H1 (cell line): ENCODE measurements around the gene PPP1R7. TPM values are rescaled to one million over a fixed set of nuclear protein-coding genes. Genes with fewer than 3 reads are reported as not detected.

Experiments
- CTCF ChIA-PET: fragments of 300-600 bp; sonication (Branson Sonifier 250); formaldehyde crosslinking; loops from one replicate; lab custom pipeline; 2021; ENCODE audit not compliant: partially characterized antibody; lab: Charles Lee
- POLR2A ChIA-PET: fragments of 300-600 bp; sonication (Branson Sonifier 250); formaldehyde crosslinking; loops from one replicate; lab custom pipeline; 2021; ENCODE audit warnings: inconsistent platforms; ENCODE audit not compliant: partially characterized antibody; lab: Charles Lee
- DNase-seq, 2 experiments: peaks; one replicate each; pipeline versions ENCODE4 v3.0.0 to v3.0.0-alpha.2; 2010 to 2022; ENCODE audit warnings: low spot score in 2 of 2, low read depth in 1 of 2, mixed read lengths in 1 of 2
- FAIRE-seq: peaks from 2 replicates; lab custom pipeline; 2011; peaks lifted over from hg19 to GRCh38; lab: Jason Lieb, UNC
- H2AFZ ChIP-seq: 2 replicates; pipeline ENCODE4 v1.8.1; 2012; ENCODE audit warnings: low read length, inconsistent platforms
- H2AK5ac ChIP-seq: 2 replicates; pipeline ENCODE4 v1.6.1; 2013; ENCODE audit warnings: low read depth, low read length
- H2BK120ac ChIP-seq: replicated peaks from 2 replicates; pipeline ENCODE3; 2013; ENCODE audit warnings: low read depth, low read length, inconsistent platforms
- H2BK12ac ChIP-seq: 2 replicates; pipeline ENCODE4 v1.6.1; 2013; ENCODE audit warnings: low read depth, low read length
- H2BK15ac ChIP-seq: 2 replicates; pipeline ENCODE4 v1.6.1; 2013; ENCODE audit warnings: low read length
- H2BK20ac ChIP-seq: 2 replicates; pipeline ENCODE4 v1.6.1; 2013; ENCODE audit warnings: low read length
- H2BK5ac ChIP-seq: 2 replicates; pipeline ENCODE4 v1.6.1; 2013; ENCODE audit warnings: low read depth, low read length
- H3K14ac ChIP-seq: 2 replicates; pipeline ENCODE4 v1.6.1; 2013; ENCODE audit warnings: inconsistent platforms; ENCODE audit not compliant: insufficient read length
- H3K18ac ChIP-seq: 2 replicates; pipeline ENCODE4 v1.6.1; 2013; ENCODE audit warnings: low read length; ENCODE audit errors: extremely low read depth
- H3K23ac ChIP-seq: 2 replicates; pipeline ENCODE4 v1.6.1; 2013; ENCODE audit warnings: inconsistent platforms; ENCODE audit not compliant: insufficient read length
- H3K23me2 ChIP-seq: 2 replicates; pipeline ENCODE4 v1.6.1; 2013; ENCODE audit warnings: low read depth, low read length
- H3K27ac ChIP-seq: 2 replicates; pipeline ENCODE4 v1.6.1; 2011; ENCODE audit warnings: low read depth, low read length, inconsistent platforms
- H3K27me3 ChIP-seq, 4 experiments: replicated peaks in 1 of 4; 1 replicate in 1 of 4; 2 replicates in 3 of 4; pipeline versions ENCODE4 v1.6.1 to v1.8.1; 2011 to 2013; ENCODE audit warnings: low read length in 3 of 4, mild to moderate bottlenecking in 3 of 4, inconsistent platforms in 2 of 4, mixed read lengths in 2 of 4, moderate library complexity in 1 of 4; ENCODE audit not compliant: control insufficient read depth in 3 of 4, insufficient read depth in 3 of 4; ENCODE audit errors: extremely low read depth in 1 of 4
- H3K36me3 ChIP-seq, 4 experiments: 2 replicates each; pipeline versions ENCODE4 v1.6.1 to v1.8.1; 2011 to 2013; ENCODE audit warnings: mild to moderate bottlenecking in 4 of 4, low read length in 3 of 4, moderate library complexity in 2 of 4, control low read depth in 1 of 4, inconsistent platforms in 1 of 4; ENCODE audit not compliant: insufficient read depth in 4 of 4, control insufficient read depth in 2 of 4
- H3K4ac ChIP-seq: replicated peaks from 2 replicates; pipeline ENCODE3; 2013; ENCODE audit warnings: low read length, low read depth, mixed read lengths, inconsistent platforms; ENCODE audit not compliant: insufficient read length
- H3K4me1 ChIP-seq, 4 experiments: replicated peaks in 1 of 4; 1 replicate in 1 of 4; 2 replicates in 3 of 4; pipeline versions ENCODE4 v1.6.1 to v1.8.1; 2011 to 2013; ENCODE audit warnings: low read length in 3 of 4, inconsistent platforms in 2 of 4, mixed read lengths in 1 of 4; ENCODE audit not compliant: insufficient read depth in 4 of 4, control insufficient read depth in 3 of 4
- H3K4me2 ChIP-seq, 2 experiments: 2 replicates each; pipeline versions ENCODE4 v1.6.1 to v1.8.1; 2011 to 2013; ENCODE audit warnings: low read depth in 2 of 2, low read length in 2 of 2, control low read depth in 1 of 2, inconsistent platforms in 1 of 2, mild to moderate bottlenecking in 1 of 2; ENCODE audit not compliant: insufficient read depth in 1 of 2
- H3K4me3 ChIP-seq, 4 experiments: fragments of 200-600, 300-600 bp in 1 of 4; sonication (generic), shearing (Covaris generic), sonication (Bioruptor Twin) in 1 of 4; 2 replicates each; pipeline versions ENCODE4 v1.5.1 to v1.8.1; 2011 to 2016; ENCODE audit warnings: low read length in 4 of 4, low read depth in 3 of 4, control low read depth in 2 of 4, inconsistent platforms in 2 of 4, mild to moderate bottlenecking in 2 of 4, mixed read lengths in 1 of 4, moderate library complexity in 1 of 4; ENCODE audit not compliant: insufficient read depth in 2 of 4; ENCODE audit errors: extremely low read depth in 1 of 4
- H3K56ac ChIP-seq: replicated peaks from 2 replicates; pipeline ENCODE3; 2013; ENCODE audit warnings: low read depth, mild to moderate bottlenecking, mixed read lengths, low read length, inconsistent platforms; ENCODE audit not compliant: insufficient read length
- H3K79me1 ChIP-seq: 2 replicates; pipeline ENCODE4 v1.6.1; 2013; ENCODE audit warnings: low read depth, low read length, control low read depth
- H3K79me2 ChIP-seq, 2 experiments: 2 replicates each; pipeline versions ENCODE4 v1.6.1 to v1.8.1; 2012 to 2013; ENCODE audit warnings: low read length in 2 of 2, mild to moderate bottlenecking in 2 of 2, inconsistent platforms in 1 of 2; ENCODE audit not compliant: insufficient read depth in 2 of 2, control insufficient read depth in 1 of 2
- H3K9ac ChIP-seq, 4 experiments: replicated peaks in 1 of 4; 1 replicate in 1 of 4; 2 replicates in 3 of 4; pipeline versions ENCODE4 v1.6.1 to v1.8.1; 2011 to 2013; ENCODE audit warnings: low read depth in 3 of 4, low read length in 3 of 4, control low read depth in 2 of 4, mild to moderate bottlenecking in 2 of 4, moderate library complexity in 2 of 4, inconsistent platforms in 1 of 4; ENCODE audit errors: extremely low read depth in 1 of 4
- H3K9me3 ChIP-seq, 2 experiments: 2 replicates each; pipeline versions ENCODE4 v1.6.1 to v1.8.1; 2012 to 2013; ENCODE audit warnings: mild to moderate bottlenecking in 2 of 2, moderate library complexity in 2 of 2, control low read depth in 1 of 2, inconsistent platforms in 1 of 2, low read depth in 1 of 2, low read length in 1 of 2, mixed read lengths in 1 of 2; ENCODE audit not compliant: insufficient read depth in 2 of 2
- H4K20me1 ChIP-seq, 2 experiments: replicated peaks in 1 of 2; 2 replicates each; pipeline versions ENCODE3 to v1.8.1; 2011 to 2013; ENCODE audit warnings: inconsistent platforms in 2 of 2, low read length in 2 of 2, mild to moderate bottlenecking in 1 of 2; ENCODE audit not compliant: insufficient read depth in 2 of 2, control insufficient read depth in 1 of 2
- H4K5ac ChIP-seq: 2 replicates; pipeline ENCODE4 v1.6.1; 2013; ENCODE audit warnings: low read length, low read depth, mixed read lengths, inconsistent platforms; ENCODE audit not compliant: insufficient read length
- H4K8ac ChIP-seq: 2 replicates; pipeline ENCODE4 v1.8.0; 2013; ENCODE audit warnings: mild to moderate bottlenecking, moderate library complexity, low read length, inconsistent platforms; ENCODE audit not compliant: insufficient read depth; ENCODE audit errors: extremely low read depth
- H4K91ac ChIP-seq: replicated peaks from 2 replicates; pipeline ENCODE3; 2013; ENCODE audit warnings: low read length, mixed read lengths, inconsistent platforms; ENCODE audit not compliant: insufficient read length
- BRCA1 ChIP-seq: IDR thresholded peaks from 2 replicates; pipeline ENCODE4 v1.6.1; 2012; ENCODE audit warnings: low read depth, low read length, improper control_type of control experiment
- CBX5 ChIP-seq: fragments of 300-800, 300-1000 bp; sonication (generic); IDR thresholded peaks from 2 replicates; pipeline ENCODE4 v1.7.1; 2016; ENCODE audit warnings: antibody characterized with exemption, low read length, low read depth
- EP300 ChIP-seq, 2 experiments: IDR thresholded peaks; 1 replicate in 1 of 2; 2 replicates in 1 of 2; pipeline ENCODE4 v1.6.1; 2011 to 2012; ENCODE audit warnings: low read depth in 2 of 2, low read length in 2 of 2, mild to moderate bottlenecking in 2 of 2, borderline replicate concordance in 1 of 2, inconsistent platforms in 1 of 2, moderate library complexity in 1 of 2
- EZH2 ChIP-seq: fragments of 200-600 bp; sonication (generic); IDR thresholded peaks from 2 replicates; pipeline ENCODE4 v1.7.1; 2012; ENCODE audit warnings: low read depth, mild to moderate bottlenecking, moderate library complexity, low read length, inconsistent platforms; ENCODE audit not compliant: severe bottlenecking
- HDAC6 ChIP-seq: IDR thresholded peaks from one replicate; pipeline ENCODE4 v1.7.1; 2012; ENCODE audit warnings: low read depth, mild to moderate bottlenecking, inconsistent platforms, low read length, moderate library complexity
- RAD21 ChIP-seq, 2 experiments: IDR thresholded peaks in 1 of 2; conservative IDR thresholded peaks in 1 of 2; 2 replicates each; pipeline ENCODE4 v1.6.1; 2011; ENCODE audit warnings: low read depth in 2 of 2, low read length in 2 of 2, improper control_type of control experiment in 1 of 2, inconsistent platforms in 1 of 2, mild to moderate bottlenecking in 1 of 2, moderate library complexity in 1 of 2
- RNF2 ChIP-seq: fragments of 200-900, 300-1000 bp; sonication (generic); IDR thresholded peaks from 2 replicates; pipeline ENCODE4 v1.7.1; 2016; ENCODE audit warnings: borderline replicate concordance, low read depth, mild to moderate bottlenecking, antibody characterized with exemption, low read length; ENCODE audit not compliant: poor library complexity, severe bottlenecking; ENCODE audit errors: missing control alignments
- SIRT6 ChIP-seq: IDR thresholded peaks from one replicate; pipeline ENCODE4 v1.7.1; 2012; ENCODE audit warnings: low read length, inconsistent platforms
- YY1 ChIP-seq: IDR thresholded peaks from 2 replicates; pipeline ENCODE4 v1.6.1; 2011; ENCODE audit warnings: low read depth, mild to moderate bottlenecking, low read length
- whole genome bisulfite sequencing, 2 experiments: shearing (Covaris generic) in 1 of 2; methylation state at CpG; one replicate each; pipeline versions ENCODE4 v1.1.6 to v1.1.7; 2013 to 2015; ENCODE audit warnings: low lambda C conversion rate in 2 of 2, mixed read lengths in 2 of 2, inconsistent platforms in 1 of 2, low coverage in 1 of 2, missing lambda C conversion rate in 1 of 2; ENCODE audit not compliant: insufficient replicate concordance in 2 of 2, insufficient coverage in 1 of 2, insufficient read length in 1 of 2; ENCODE audit errors: extremely low coverage in 1 of 2, missing lambda C conversion rate in 1 of 2; 5-methylcytosine and 5-hydroxymethylcytosine counted together
- polyA plus RNA-seq, 7 experiments: library from polyadenylated mRNA; depleted of rRNA in 3 of 7; stranded (reverse) in 5 of 7; unstranded in 2 of 7; fragments of >200 nt in 5 of 7; fragments of 200-250 nt in 2 of 7; gene quantifications; 1 replicate in 5 of 7; 2 replicates in 1 of 7; 4 replicates in 1 of 7; pipeline versions ENCODE4 v1.2.1 to v1.2.3, GENCODE V29; 2011 to 2013; ENCODE audit warnings: missing spikeins in 2 of 7, mixed read lengths in 2 of 7
- total RNA-seq: library from RNA; stranded (reverse); fragmentation: NEBNext Ultra II Directional; extraction: Animal tissue kit (Norgen Biotek cat#: 25700); gene quantifications from 2 replicates; pipeline ENCODE4 v1.2.1, GENCODE V29; 2021
- TF ChIP-seq, protein P1 (sequence below): IDR thresholded peaks from 2 replicates; pipeline ENCODE4 v1.6.1; 2012; ENCODE audit warnings: inconsistent platforms

PPP1R7 gene
- total and polyA plus RNA-seq, 2 of the 8 experiments (the other 6 are each of a cell fraction or from before 2014, with no cell fraction given): 22.2 to 64.0 TPM

DNA sequence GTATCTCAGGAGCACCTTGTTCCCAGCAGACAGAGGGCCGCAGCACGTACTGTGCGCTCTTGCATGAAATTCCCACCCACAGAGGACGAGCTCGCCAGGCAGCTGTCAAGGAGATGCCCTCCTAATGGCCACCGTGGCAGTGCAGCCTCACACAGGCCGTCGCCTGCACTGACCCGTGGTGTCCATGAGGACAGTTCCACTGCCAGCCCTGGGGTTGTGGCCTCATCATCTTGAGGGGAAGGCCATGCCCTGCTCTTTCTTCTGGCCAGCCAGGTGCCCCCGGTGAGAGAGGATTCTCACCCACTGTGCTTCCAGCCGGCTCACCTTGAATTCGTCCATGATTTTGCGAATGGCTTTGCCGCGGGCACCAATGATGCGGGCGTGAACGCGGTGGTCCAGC is 80.2 kb downstream of the PPP1R7 start:
- H3K18ac ChIP-seq: no peak overlapping the region
- H3K79me2 ChIP-seq: no peaks in the 10 kb centered on the region
- no peak overlapping the region for H2BK12ac ChIP-seq
- CTCF ChIA-PET: no interaction called here
- no peak overlapping the region for H2AFZ ChIP-seq
- TF ChIP-seq, protein P1, sequence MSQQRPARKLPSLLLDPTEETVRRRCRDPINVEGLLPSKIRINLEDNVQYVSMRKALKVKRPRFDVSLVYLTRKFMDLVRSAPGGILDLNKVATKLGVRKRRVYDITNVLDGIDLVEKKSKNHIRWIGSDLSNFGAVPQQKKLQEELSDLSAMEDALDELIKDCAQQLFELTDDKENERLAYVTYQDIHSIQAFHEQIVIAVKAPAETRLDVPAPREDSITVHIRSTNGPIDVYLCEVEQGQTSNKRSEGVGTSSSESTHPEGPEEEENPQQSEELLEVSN: no peak
- TF ChIP-seq SIRT6: no peak
- no peak for TF ChIP-seq YY1
- TF ChIP-seq EZH2: no peak
- TF ChIP-seq CBX5: no peak
- TF ChIP-seq BRCA1: no peak
- TF ChIP-seq RAD21 (IDR thresholded peaks at IDR 0.05 in 1 of 2, conservative IDR thresholded peaks at IDR 0.05 in 1 of 2; ENCODE audit: low read depth in 2 of 2, low read length in 2 of 2): no peak
- no peak for TF ChIP-seq EP300 (IDR thresholded peaks at IDR 0.05; ENCODE audit: borderline replicate concordance in 1 of 2, low read depth in 2 of 2, low read length in 2 of 2)
- TF ChIP-seq RNF2: no peak
- no peak for TF ChIP-seq HDAC6
- no peak overlapping the region for H2BK20ac ChIP-seq
- H4K8ac ChIP-seq: 0 out of 2 replicates have a peak overlapping the region, but pooled peaks have one; percentile 9
- H2AK5ac ChIP-seq: no peak overlapping the region
- no peaks in the 10 kb centered on the region for H3K27me3 ChIP-seq
- H4K20me1 ChIP-seq: peaks cover 27 to 37% of the 10 kb centered on the region in 2 experiments
- 91% methylated on average over 19 of the region's 19 CpGs; no CpG with 5 or more reads in 1 of the 2 experiments for WGBS, 2 experiments
- no peak overlapping the region for H2BK5ac ChIP-seq
- H3K23ac ChIP-seq: no peak overlapping the region
- H4K5ac ChIP-seq: no peak overlapping the region
- no peak overlapping the region for H3K14ac ChIP-seq
- no peak overlapping the region for H3K4ac ChIP-seq
- H3K79me1 ChIP-seq: peaks cover 3% of the 10 kb centered on the region; the same call in 1 of the 2 replicates
- H3K9ac ChIP-seq: no peak overlapping the region
- DNase-seq (no peak), FAIRE-seq (no peak)
- no peak overlapping the region for H4K91ac ChIP-seq
- H3K27ac ChIP-seq: no peak overlapping the region
- peaks cover 24 to 59% (median 53%) of the 10 kb centered on the region in 4 experiments for H3K36me3 ChIP-seq
- no peak overlapping the region for H2BK120ac ChIP-seq
- H3K4me2 ChIP-seq: no peak overlapping the region
- H2BK15ac ChIP-seq: no peak overlapping the region
- H3K4me3 ChIP-seq: no peak overlapping the region
- POLR2A ChIA-PET: no interaction called here
- H3K56ac ChIP-seq: no peak overlapping the region
- no peaks in the 10 kb centered on the region for H3K9me3 ChIP-seq
- no peaks in the 10 kb centered on the region for H3K23me2 ChIP-seq
- H3K4me1 ChIP-seq: no peaks in the 10 kb centered on the region
